CD14-positive monocyte (primary cell): ENCODE data around the gene ADAMTS15. TPM values are rescaled to one million over a fixed set of nuclear protein-coding genes. Genes with fewer than 3 reads are reported as not detected.

ENCODE experiments used
- DNase-seq, 3 donors: peaks; one replicate each; pipeline ENCODE4 v3.0.0-alpha.2; 2011 to 2022
- H2AFZ ChIP-seq: 2 replicates; pipeline ENCODE4 v1.6.0; 2012; ENCODE audit warnings: mild to moderate bottlenecking, low read depth, low read length, inconsistent platforms; ENCODE audit not compliant: insufficient read depth, poor library complexity, severe bottlenecking
- H3K27ac ChIP-seq, 2 donors: 1 replicate in 1 of 2; 2 replicates in 1 of 2; pipeline ENCODE4 v1.5.1; 2012 to 2013; ENCODE audit warnings: low read length in 2 of 2, control low read depth in 1 of 2, inconsistent platforms in 1 of 2, low read depth in 1 of 2, mild to moderate bottlenecking in 1 of 2
- H3K27me3 ChIP-seq, 2 donors: one replicate each; pipeline versions ENCODE4 v1.6.0 to v1.6.1; 2011 to 2013; ENCODE audit warnings: low read length in 2 of 2; ENCODE audit not compliant: control insufficient read depth in 2 of 2, insufficient read depth in 2 of 2
- H3K36me3 ChIP-seq, 2 donors: replicated peaks in 1 of 2; 1 replicate in 1 of 2; 2 replicates in 1 of 2; pipeline versions ENCODE4 v1.5.1 to v1.6.1; 2012 to 2013; ENCODE audit warnings: low read length in 2 of 2, control low read depth in 1 of 2, inconsistent platforms in 1 of 2, mild to moderate bottlenecking in 1 of 2; ENCODE audit not compliant: insufficient read depth in 2 of 2, control insufficient read depth in 1 of 2
- H3K4me1 ChIP-seq, 2 donors: 1 replicate in 1 of 2; 2 replicates in 1 of 2; pipeline versions ENCODE4 v1.5.1 to v1.6.1; 2012 to 2013; ENCODE audit warnings: low read length in 2 of 2, control low read depth in 1 of 2, inconsistent platforms in 1 of 2, mild to moderate bottlenecking in 1 of 2, moderate library complexity in 1 of 2; ENCODE audit not compliant: insufficient read depth in 2 of 2, control insufficient read depth in 1 of 2
- H3K4me2 ChIP-seq: replicated peaks from 2 replicates; pipeline ENCODE3; 2012; ENCODE audit warnings: low read length, moderate library complexity, mild to moderate bottlenecking; ENCODE audit not compliant: poor library complexity, severe bottlenecking; ENCODE audit errors: extremely low read depth
- H3K4me3 ChIP-seq, 3 experiments: fragments of 200-600 bp in 1 of 3; sonication (generic) in 1 of 3; replicated peaks in 1 of 3; 1 replicate in 2 of 3; 2 replicates in 1 of 3; pipeline ENCODE4 v1.5.1; 2011 to 2013; ENCODE audit warnings: low read length in 3 of 3, mild to moderate bottlenecking in 3 of 3, control low read depth in 2 of 3, low read depth in 2 of 3, inconsistent platforms in 1 of 3, moderate library complexity in 1 of 3
- H3K79me2 ChIP-seq: 2 replicates; pipeline ENCODE4 v1.6.0; 2012; ENCODE audit warnings: mild to moderate bottlenecking, control low read depth, inconsistent platforms, low read length, moderate library complexity; ENCODE audit not compliant: insufficient read depth
- H3K9ac ChIP-seq: 2 replicates; pipeline ENCODE4 v1.6.0; 2017; ENCODE audit warnings: low read length, mild to moderate bottlenecking; ENCODE audit not compliant: insufficient read depth, poor library complexity, severe bottlenecking
- H3K9me3 ChIP-seq, 2 donors: replicated peaks in 1 of 2; 1 replicate in 1 of 2; 2 replicates in 1 of 2; pipeline versions ENCODE4 v1.5.1 to v1.6.1; 2012 to 2013; ENCODE audit warnings: low read length in 2 of 2, control low read depth in 1 of 2; ENCODE audit not compliant: control insufficient read depth in 1 of 2, insufficient read depth in 1 of 2
- H4K20me1 ChIP-seq: 2 replicates; pipeline ENCODE4 v1.6.0; 2012; ENCODE audit warnings: mild to moderate bottlenecking, low read length, control low read depth, moderate library complexity; ENCODE audit not compliant: insufficient read depth
- H3K27ac Mint-ChIP-seq, 7 donors: one replicate each; pipeline ENCODE4 v1.8.0; 2020; ENCODE audit warnings: mild to moderate bottlenecking in 7 of 7, mixed read lengths in 7 of 7, moderate library complexity in 6 of 7, inconsistent platforms in 2 of 7
- H3K27me3 Mint-ChIP-seq, 3 donors: one replicate each; pipeline ENCODE4 v1.8.0; 2021 to 2022; ENCODE audit warnings: low read depth in 3 of 3, mild to moderate bottlenecking in 3 of 3, mixed read lengths in 3 of 3, moderate library complexity in 3 of 3, inconsistent platforms in 1 of 3
- H3K36me3 Mint-ChIP-seq, 2 donors: one replicate each; pipeline ENCODE4 v1.8.0; 2020; ENCODE audit warnings: mixed read lengths in 2 of 2, inconsistent platforms in 1 of 2, mild to moderate bottlenecking in 1 of 2
- H3K4me1 Mint-ChIP-seq: one replicate; pipeline ENCODE4 v1.8.0; 2020; ENCODE audit warnings: mild to moderate bottlenecking, mixed read lengths
- H3K4me3 Mint-ChIP-seq, 2 donors: one replicate each; pipeline ENCODE4 v1.8.0; 2020; ENCODE audit warnings: mild to moderate bottlenecking in 2 of 2, mixed read lengths in 2 of 2, moderate library complexity in 1 of 2
- H3K9me3 Mint-ChIP-seq, 7 donors: one replicate each; pipeline ENCODE4 v1.8.0; 2020 to 2022; ENCODE audit warnings: mixed read lengths in 7 of 7, mild to moderate bottlenecking in 6 of 7, moderate library complexity in 6 of 7, inconsistent platforms in 2 of 7
- WGBS: methylation state at CpG from one replicate; pipeline ENCODE4 v1.1.5; 2013; ENCODE audit warnings: missing lambda C conversion rate; ENCODE audit not compliant: insufficient coverage; 5-methylcytosine and 5-hydroxymethylcytosine counted together
- intact Hi-C, 2 donors: fragments of 100-400 bp; cut with micrococcal nuclease; formaldehyde crosslinking; loops; one replicate each; pipeline versions ENCODE4 v1.15.0 to v1.15.1; 2023
- polyA plus RNA-seq, 3 donors: library from polyadenylated mRNA; depleted of rRNA in 1 of 3; unstranded in 2 of 3; stranded (reverse) in 1 of 3; fragments of 300-500 nt in 2 of 3; fragments of >200 nt in 1 of 3; fragmentation: Illumina TruSeq in 2 of 3; gene quantifications; 1 replicate in 2 of 3; 2 replicates in 1 of 3; pipeline ENCODE4 v1.2.3, GENCODE V29; 2012 to 2021
- TF ChIP-seq, protein P1 (sequence below): fragments of 200-600 bp; IDR thresholded peaks from one replicate; pipeline ENCODE4 v1.8.0; 2022; ENCODE audit warnings: antibody characterized with exemption, mild to moderate bottlenecking

ADAMTS15 gene
- polyA plus RNA-seq, 3 donors: not detected

DNA sequence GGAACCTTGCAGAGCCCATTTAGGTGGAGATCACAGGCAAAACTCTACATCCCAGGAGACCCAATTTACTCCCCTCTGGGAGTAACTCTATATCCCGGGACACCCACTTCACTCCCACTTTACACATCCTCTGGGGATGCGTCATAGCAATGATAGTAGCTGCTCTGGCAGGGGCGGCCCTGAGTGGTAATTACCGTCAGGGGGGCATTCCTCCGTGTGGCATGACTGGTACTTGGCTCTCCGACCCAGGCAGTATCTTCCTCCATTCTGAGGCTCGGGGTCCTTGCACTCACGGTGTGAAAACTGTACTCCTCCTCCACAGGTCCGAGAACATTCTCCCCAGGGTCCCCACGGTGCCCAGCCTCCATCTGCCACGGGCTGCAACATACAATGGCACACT lies 37.2 kb upstream of the ADAMTS15 start:
- H2AFZ ChIP-seq: no peak overlapping the region
- no peak overlapping the region for H3K4me2 ChIP-seq
- H3K4me3 ChIP-seq: no peak overlapping the region
- TF ChIP-seq, protein P1, sequence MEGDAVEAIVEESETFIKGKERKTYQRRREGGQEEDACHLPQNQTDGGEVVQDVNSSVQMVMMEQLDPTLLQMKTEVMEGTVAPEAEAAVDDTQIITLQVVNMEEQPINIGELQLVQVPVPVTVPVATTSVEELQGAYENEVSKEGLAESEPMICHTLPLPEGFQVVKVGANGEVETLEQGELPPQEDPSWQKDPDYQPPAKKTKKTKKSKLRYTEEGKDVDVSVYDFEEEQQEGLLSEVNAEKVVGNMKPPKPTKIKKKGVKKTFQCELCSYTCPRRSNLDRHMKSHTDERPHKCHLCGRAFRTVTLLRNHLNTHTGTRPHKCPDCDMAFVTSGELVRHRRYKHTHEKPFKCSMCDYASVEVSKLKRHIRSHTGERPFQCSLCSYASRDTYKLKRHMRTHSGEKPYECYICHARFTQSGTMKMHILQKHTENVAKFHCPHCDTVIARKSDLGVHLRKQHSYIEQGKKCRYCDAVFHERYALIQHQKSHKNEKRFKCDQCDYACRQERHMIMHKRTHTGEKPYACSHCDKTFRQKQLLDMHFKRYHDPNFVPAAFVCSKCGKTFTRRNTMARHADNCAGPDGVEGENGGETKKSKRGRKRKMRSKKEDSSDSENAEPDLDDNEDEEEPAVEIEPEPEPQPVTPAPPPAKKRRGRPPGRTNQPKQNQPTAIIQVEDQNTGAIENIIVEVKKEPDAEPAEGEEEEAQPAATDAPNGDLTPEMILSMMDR: no peak
- peaks cover 9 to 27% (median 24%) of the 10 kb centered on the region in 3 donors for H3K27me3 Mint-ChIP-seq
- DNase-seq: no peak
- H3K27me3 ChIP-seq: no peaks in the 10 kb centered on the region
- H3K36me3 ChIP-seq: no peaks in the 10 kb centered on the region
- no peak overlapping the region for H3K27ac ChIP-seq
- H3K4me1 ChIP-seq: no peaks in the 10 kb centered on the region
- no peaks in the 10 kb centered on the region for H3K79me2 ChIP-seq
- H3K9ac ChIP-seq: no peak overlapping the region
- H3K27ac Mint-ChIP-seq: no peak overlapping the region
- H3K9me3 ChIP-seq: no peaks in the 10 kb centered on the region
- no peak overlapping the region for H3K4me3 Mint-ChIP-seq
- H3K4me1 Mint-ChIP-seq: peaks cover 1% of the 10 kb centered on the region
- intact Hi-C loops: no loop called here
- WGBS: 94% methylated on average over 9 of the region's 11 CpGs
- H4K20me1 ChIP-seq: no peaks in the 10 kb centered on the region
- H3K36me3 Mint-ChIP-seq: no peaks in the 10 kb centered on the region
- peaks cover 0 to 2% (median 0%) of the 10 kb centered on the region in 7 donors for H3K9me3 Mint-ChIP-seq

DNA sequence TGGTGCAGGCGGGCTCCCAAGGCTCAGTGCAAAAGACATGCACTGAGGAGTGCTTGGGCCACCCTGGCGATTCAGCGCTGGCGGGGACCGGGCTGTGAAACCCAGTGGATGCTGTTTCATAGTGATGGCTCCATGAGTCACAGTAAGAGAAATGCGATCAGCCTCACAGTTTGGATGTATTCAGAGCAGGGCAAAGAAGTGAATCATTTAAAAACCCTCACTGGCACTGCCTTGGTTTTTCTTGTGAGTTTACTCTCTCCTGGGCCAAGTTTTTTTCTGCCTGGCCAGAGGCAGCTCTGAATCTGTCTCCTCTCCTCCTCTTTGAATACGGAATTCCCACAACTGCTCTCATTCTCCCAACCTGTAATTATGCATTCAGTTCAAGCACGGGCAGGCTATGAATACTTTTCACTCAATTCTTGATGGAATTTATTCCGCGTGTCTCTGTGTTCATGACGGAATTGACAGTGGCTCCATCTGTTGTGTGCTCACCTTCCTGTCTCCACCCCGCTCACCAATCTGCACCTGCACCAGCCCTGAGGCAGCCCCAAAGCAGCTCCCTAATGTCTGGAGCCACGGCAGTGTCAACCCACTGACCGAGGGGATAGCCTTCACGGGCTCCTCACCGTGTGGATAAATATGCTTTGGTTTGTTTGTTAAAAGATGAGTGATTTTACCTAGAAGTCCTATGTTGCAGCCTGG lies 34.9 kb upstream of the ADAMTS15 start:
- Histone ChIP-seq H3K9ac (no peak overlapping the region), H4K20me1 (no peaks in the 10 kb centered on the region), H3K4me2 (no peak overlapping the region), H3K27me3 (no peaks in the 10 kb centered on the region), H3K9me3 (no peaks in the 10 kb centered on the region), H3K4me1 (no peaks in the 10 kb centered on the region), H3K79me2 (no peaks in the 10 kb centered on the region), H2AFZ (no peak overlapping the region), H3K27ac (no peak overlapping the region), H3K36me3 (no peaks in the 10 kb centered on the region), H3K4me3 (no peak overlapping the region)
- Mint-ChIP-seq H3K36me3 (no peaks in the 10 kb centered on the region), H3K27me3 (peaks cover 10 to 30% (median 22%) of the 10 kb centered on the region in 3 donors), H3K27ac (no peak overlapping the region), H3K4me3 (no peak overlapping the region), H3K9me3 (peaks cover 0 to 2% (median 0%) of the 10 kb centered on the region in 7 donors), H3K4me1 (peaks cover 1% of the 10 kb centered on the region)
- 97% methylated on average over 12 of the region's 16 CpGs for WGBS
- intact Hi-C loops: no loop called here
- TF ChIP-seq, protein P1: no peak
- DNase-seq: no peak
